Peyer's patch (tissue), 4 donors: ENCODE data around the gene CDC42.
A peak's percentile ranks its signal among the peaks of the same experiment; 100 is the strongest.

ENCODE experiments used
- CTCF ChIP-seq, 6 experiments: fragments of 450-650 bp in 4 of 6; fragments of 200-600 bp in 2 of 6; sonication (generic) in 1 of 6; IDR thresholded peaks; one replicate each; pipeline ENCODE4 v1.5.1; 2017 to 2019; ENCODE audit warnings: antibody characterized with exemption in 6 of 6, mild to moderate bottlenecking in 3 of 6, moderate library complexity in 1 of 6
- POLR2A ChIP-seq, 2 donors: fragments of 450-650 bp; IDR thresholded peaks; one replicate each; pipeline ENCODE4 v1.5.1; 2017; ENCODE audit warnings: antibody characterized with exemption in 2 of 2, mild to moderate bottlenecking in 2 of 2, moderate library complexity in 2 of 2

DNA sequence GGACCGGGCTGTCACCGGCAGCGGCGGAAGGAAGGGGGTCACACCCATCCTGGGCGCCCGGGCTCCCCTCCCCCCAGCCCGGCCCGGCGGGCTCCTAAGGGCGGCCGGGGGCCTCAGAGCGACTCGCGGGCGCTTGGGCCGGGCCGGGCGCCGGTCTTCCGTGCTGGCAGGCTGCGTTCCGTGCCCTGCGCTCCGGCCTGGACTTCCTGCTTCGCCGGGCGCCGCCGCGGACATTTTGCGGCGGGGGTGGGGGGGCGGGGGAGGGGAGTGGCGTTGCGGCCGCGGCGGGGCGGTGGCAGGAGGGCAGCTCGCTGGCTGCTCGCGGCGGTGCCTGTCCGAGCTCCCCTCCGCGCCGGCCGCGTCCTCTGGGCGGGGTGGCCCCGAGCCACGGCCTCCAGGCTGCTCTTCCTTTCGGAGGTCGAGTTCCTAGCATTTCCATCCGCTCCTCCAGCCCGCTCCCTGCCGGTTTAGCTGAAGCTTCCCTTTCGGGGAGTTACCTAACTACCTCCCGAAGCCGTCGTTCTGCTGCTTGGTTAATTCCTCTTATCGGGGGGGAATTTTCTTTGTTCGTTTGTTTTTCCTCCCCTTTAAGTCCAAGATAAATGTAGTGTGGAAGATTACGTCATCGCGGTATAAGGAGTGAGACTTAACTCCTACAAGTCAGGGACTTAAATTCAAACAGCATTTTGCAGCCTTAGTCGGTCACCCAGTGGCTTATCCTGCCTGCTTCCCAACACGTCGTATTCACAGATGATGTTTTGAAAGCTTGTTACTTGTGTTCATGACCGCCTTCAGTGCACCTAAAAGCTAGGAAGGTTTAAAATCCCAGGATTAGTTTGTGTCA is 730 bp downstream of the CDC42 start:
- no peak for TF ChIP-seq CTCF (IDR thresholded peaks at IDR 0.05)
- TF ChIP-seq POLR2A (IDR thresholded peaks at IDR 0.05): peak in 1 of 2 donors; percentile 24
